ENCODE results near the gene EXT2.

Gene EXT2

GRCh38 chr11:44247508-44247907 is 152.0 kb downstream of the EXT2 start:
- no peak for DNase-seq

- DNase-seq: no peak
Observed at GRCh38 chr11:44248109-44248508, 152.6 kb downstream of the EXT2 start.

GRCh38 chr11:44250421-44250820 is 154.9 kb downstream of the EXT2 start:
- no peak for DNase-seq

DNA sequence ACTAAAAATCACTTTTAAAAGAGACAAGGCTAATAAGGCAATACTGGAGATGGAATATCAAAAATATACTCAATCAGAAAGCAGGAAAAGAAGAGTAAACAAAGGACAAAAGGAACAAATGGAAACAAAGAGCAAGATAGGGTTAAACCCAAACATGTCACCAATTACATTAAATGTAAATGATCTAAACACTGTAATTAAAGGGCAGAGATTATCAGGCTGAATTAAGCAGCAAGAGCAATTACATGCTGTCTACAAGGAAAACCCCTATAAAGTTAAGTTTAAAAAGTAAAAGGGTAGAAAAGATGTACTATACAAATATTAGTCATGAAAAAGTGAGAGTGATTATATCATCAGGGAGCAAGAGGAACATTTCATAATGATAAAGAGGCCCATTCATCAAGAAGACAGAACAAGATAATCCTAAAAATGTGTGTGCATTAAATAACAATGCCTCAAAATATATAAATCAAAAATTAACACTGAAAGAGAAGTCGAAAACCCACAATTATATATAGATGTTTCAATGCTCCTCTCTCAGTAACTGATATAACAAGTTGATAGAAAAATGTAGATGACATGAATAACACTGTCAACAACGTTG is 157.6 kb downstream of the EXT2 start:
- no peak for DNase-seq

DNA sequence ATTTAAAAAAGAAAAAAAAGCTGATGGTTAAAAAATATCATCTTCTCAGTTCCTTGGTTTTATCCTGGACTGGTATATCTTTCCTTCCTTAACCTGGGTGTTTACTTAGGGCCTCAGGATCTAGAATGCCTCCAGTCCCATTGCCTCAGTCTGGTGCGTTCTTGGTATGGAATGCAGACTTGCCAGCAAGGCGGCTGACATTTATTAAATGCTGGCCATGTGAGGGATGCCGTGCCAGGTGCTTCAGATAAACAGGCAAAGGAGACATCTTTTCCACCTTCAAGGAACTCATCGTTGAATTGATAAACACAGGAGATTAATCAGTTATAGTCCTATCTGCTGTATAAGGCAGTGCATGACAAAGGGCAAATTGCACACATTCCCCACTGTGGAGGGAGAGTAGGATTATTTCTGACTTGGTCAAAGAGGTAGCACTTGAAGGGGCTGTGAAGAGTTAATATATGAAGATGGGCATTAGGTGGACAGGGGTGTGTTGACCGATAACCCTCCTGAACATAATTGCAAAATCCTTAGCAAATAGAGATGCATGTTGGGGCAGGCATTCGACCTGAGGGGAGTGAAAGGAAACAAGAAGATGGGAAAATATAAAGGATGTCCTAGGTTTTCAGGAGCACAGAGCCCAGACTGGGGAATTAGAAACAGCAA is 160.1 kb downstream of the EXT2 start:
- DNase-seq: peak in 1 of 3 experiments; percentile 18

- DNase-seq: no peak
Observed at GRCh38 chr11:44256673-44257291, 161.3 kb downstream of the EXT2 start.

GRCh38 chr11:44257338-44258189 is 162.1 kb downstream of the EXT2 start:
- DNase-seq: no peak

- no peak for DNase-seq
Observed at GRCh38 chr11:44258190-44258489, 162.7 kb downstream of the EXT2 start.

DNA sequence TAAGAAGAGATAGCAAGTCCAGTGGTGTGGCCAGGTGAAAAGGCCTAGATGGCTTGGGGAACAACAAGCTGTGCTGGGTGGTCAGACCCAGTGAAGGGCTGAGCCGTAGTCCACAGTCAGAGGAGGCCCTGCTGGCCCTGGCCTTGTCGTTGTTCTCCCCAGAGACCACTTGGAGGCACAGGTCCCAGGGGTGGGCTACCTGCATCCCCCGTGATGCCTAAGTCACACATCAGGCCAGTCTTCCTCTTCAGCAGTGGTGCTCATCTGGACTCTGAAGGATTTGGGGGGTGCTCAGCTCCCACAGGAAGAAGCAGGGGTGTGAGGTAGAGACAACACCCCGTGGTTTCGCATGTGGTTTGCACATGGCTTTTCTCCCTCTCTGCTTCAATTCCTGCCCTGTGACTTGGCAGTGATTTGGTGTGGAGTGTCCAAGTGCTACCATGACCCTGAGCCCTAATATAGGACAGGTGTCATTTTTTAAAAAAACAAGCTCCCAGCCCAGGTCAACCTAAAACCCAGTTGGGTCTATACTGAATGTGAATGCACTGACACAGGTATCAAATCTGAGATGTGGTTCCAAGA is 163.5 kb downstream of the EXT2 start:
- DNase-seq: no peak

GRCh38 chr11:44260081-44260480 is 164.6 kb downstream of the EXT2 start:
- DNase-seq: no peak

DNA sequence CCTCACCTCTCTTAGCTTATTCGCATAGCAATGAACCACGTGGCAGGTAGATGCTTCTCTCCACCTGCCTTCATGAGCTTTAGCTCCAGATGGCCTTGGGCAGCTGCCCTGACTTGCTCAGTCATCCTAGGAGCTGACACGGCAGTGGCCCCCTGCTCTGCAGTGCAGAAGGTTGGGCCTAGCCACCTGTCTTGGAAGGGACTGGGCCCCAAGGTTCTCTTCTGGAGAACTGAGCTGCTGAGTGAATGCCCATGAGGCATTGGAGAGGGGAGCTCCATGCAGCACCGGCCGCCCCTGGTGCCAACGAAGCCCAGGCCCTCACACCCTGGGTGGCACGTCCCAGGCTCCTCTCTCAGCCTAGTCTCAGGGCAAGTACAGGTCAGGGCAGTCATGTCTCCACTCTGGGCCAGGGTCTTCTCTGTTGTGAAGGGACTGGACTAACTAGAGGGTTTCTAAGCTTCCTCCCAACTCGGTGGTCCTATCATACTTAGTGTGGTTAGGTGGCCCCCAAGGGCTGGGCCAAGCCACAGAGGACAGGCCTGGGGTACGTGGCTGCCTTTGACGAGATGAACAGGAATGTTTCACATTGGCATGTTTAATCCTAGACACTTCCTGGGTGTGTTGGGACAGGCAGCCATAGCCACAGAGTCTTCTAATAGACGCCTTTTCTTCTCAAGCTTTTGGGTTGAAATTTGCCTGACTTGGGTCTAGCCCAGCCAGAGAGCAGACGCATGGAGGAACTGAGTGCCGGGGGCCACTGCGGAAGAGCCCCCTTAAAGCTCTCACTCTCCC is 166.5 kb downstream of the EXT2 start:
- DNase-seq: no peak

GRCh38 chr11:44263738-44264437 is 168.4 kb downstream of the EXT2 start:
- DNase-seq: no peak

- no peak for DNase-seq
Observed at GRCh38 chr11:44264438-44264749, 168.9 kb downstream of the EXT2 start.

GRCh38 chr11:44264761-44265160 is 169.3 kb downstream of the EXT2 start:
- no peak for DNase-seq

GRCh38 chr11:44266056-44266780 is 170.7 kb downstream of the EXT2 start:
- no peak for DNase-seq

DNA sequence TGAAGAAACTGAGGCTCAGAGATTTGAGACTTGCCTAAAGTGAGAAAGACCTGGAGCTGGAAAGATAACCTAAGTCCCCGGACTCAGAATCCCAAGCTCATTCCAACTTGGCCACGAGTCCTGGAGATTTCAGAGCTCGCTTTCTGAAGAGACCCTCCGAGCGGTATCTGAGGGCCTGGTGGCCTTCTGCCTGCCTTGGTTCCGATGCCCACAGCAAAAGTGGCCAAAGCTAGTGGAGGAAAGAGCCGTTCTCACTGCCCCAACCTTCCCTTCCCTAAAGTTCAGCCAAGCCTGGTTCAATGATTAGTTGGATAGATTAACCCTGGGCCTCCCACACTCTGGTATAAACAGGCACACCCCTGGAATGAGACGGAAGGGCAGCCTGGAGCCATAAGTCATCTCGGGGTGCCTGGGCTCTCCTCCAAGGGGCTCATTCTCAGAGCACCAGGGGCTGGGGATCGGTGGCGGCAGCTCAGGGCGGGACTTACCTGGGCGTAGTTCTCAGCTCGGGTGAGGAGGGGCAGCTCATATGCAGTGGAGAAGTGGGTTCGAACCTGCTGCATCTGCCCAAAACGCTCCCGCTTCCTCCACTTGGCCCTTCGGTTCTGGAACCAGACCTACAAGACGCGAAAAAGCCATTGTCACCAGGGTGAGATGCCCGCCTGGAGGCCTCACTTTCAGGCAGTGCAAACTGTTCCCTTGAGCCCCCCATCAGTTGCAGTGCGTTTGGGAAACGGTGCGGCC is 171.7 kb downstream of the EXT2 start:
- DNase-seq: no peak

GRCh38 chr11:44267750-44268613 is 172.5 kb downstream of the EXT2 start:
- no peak for DNase-seq

DNA sequence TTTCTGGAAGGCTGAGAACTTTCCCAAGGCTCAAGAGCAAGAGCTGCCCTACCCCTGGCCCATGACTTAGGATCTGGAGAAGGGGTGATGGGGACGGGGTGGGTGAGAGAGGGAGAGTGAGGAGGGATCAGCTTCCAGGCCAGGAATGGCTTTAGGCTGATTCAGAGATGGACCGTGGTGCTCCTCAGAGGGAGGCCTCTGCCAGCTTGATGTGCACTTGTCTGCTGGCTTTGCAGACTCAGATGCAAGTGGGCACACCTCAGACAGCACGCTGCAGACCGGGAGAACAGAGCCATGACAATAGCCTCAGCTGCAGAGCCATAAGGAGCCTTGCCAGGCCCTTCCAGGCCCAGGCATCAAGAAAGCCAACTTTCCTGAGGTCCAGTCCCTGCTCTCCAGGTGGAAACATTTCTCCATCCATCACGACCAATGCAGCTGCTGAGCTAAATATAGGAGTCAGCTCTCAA is 173.2 kb downstream of the EXT2 start:
- no peak for DNase-seq
